Mucosa of rectum (tissue), 2 donors: ENCODE data around the gene CASTOR1.

Source experiments
- H3K27ac ChIP-seq, 2 donors: one replicate each; pipeline ENCODE4 v1.7.0; 2013; ENCODE audit warnings: inconsistent platforms in 2 of 2, low read depth in 2 of 2, low read length in 2 of 2
- H3K27me3 ChIP-seq, 2 donors: one replicate each; pipeline ENCODE4 v1.7.0; 2013; ENCODE audit warnings: low read length in 2 of 2; ENCODE audit not compliant: control insufficient read depth in 2 of 2, insufficient read depth in 2 of 2
- H3K36me3 ChIP-seq, 2 donors: one replicate each; pipeline ENCODE4 v1.7.0; 2013; ENCODE audit warnings: low read length in 2 of 2; ENCODE audit not compliant: control insufficient read depth in 2 of 2, insufficient read depth in 2 of 2
- H3K4me1 ChIP-seq, 2 donors: one replicate each; pipeline ENCODE4 v1.7.0; 2013; ENCODE audit warnings: low read length in 2 of 2, mild to moderate bottlenecking in 1 of 2; ENCODE audit not compliant: control insufficient read depth in 2 of 2, insufficient read depth in 2 of 2
- H3K4me3 ChIP-seq, 2 donors: one replicate each; pipeline ENCODE4 v1.7.0; 2013; ENCODE audit warnings: low read length in 2 of 2
- H3K9ac ChIP-seq, 2 donors: one replicate each; pipeline ENCODE4 v1.7.0; 2013; ENCODE audit warnings: low read length in 2 of 2, low read depth in 1 of 2, mild to moderate bottlenecking in 1 of 2
- H3K9me3 ChIP-seq, 2 donors: one replicate each; pipeline ENCODE4 v1.7.0; 2013; ENCODE audit warnings: low read length in 2 of 2; ENCODE audit not compliant: control insufficient read depth in 2 of 2
- donor health status: healthy.
- donor health status: Normal muscosa, but diverticular disease.

Gene CASTOR1

GRCh38 chr22:30240541-30241417 is 48.5 kb downstream of the CASTOR1 start:
- H3K36me3 ChIP-seq = peaks cover 7 to 11% of the 10 kb centered on the region in 2 donors
- H3K9me3 ChIP-seq = no peaks in the 10 kb centered on the region
- H3K4me3 ChIP-seq = no peak overlapping the region
- H3K9ac ChIP-seq = no peak overlapping the region
- H3K27ac ChIP-seq = no peak overlapping the region
- H3K4me1 ChIP-seq = peaks cover 4 to 6% of the 10 kb centered on the region in 2 donors
- H3K27me3 ChIP-seq = no peaks in the 10 kb centered on the region

GRCh38 chr22:30239488-30240405 is 49.6 kb downstream of the CASTOR1 start:
- Histone ChIP-seq H3K4me3 (no peak overlapping the region), H3K36me3 (peaks cover 7 to 11% of the 10 kb centered on the region in 2 donors), H3K9ac (no peak overlapping the region), H3K27ac (no peak overlapping the region), H3K9me3 (no peaks in the 10 kb centered on the region), H3K4me1 (peaks cover 4 to 6% of the 10 kb centered on the region in 2 donors), H3K27me3 (no peaks in the 10 kb centered on the region)

GRCh38 chr22:30238661-30239487 is 50.4 kb downstream of the CASTOR1 start:
- no peaks in the 10 kb centered on the region for H3K9me3 ChIP-seq
- H3K9ac ChIP-seq = no peak overlapping the region
- no peak overlapping the region for H3K27ac ChIP-seq
- H3K36me3 ChIP-seq = peaks cover 3 to 11% of the 10 kb centered on the region in 2 donors
- peaks cover 4 to 6% of the 10 kb centered on the region in 2 donors for H3K4me1 ChIP-seq
- H3K27me3 ChIP-seq = no peaks in the 10 kb centered on the region
- no peak overlapping the region for H3K4me3 ChIP-seq

DNA sequence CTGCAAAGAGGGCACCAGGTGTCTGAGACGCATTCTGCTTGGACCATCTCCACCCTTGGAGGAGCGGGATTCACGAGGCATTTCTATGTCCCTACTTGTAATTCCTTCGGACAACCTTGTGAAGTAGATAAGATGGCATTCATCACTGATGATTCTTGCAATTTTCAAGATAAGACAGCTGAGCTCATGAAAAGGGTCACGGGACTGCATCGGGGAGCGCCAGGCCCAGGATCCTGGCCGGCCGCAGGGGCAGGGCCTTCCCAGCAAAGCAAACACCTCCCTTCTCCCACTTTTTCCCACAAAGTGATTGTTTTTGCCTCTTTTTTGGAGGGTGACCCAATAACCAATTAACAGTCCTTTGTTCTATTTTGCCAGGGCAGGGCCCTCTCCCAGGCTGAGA is 51.2 kb downstream of the CASTOR1 start:
- H3K9ac ChIP-seq = no peak overlapping the region
- no peaks in the 10 kb centered on the region for H3K27me3 ChIP-seq
- H3K27ac ChIP-seq = no peak overlapping the region
- no peaks in the 10 kb centered on the region for H3K9me3 ChIP-seq
- peaks cover 4 to 6% of the 10 kb centered on the region in 2 donors for H3K4me1 ChIP-seq
- H3K36me3 ChIP-seq = peaks cover 0 to 9% of the 10 kb centered on the region in 2 donors
- no peak overlapping the region for H3K4me3 ChIP-seq

GRCh38 chr22:30236875-30237274 is 52.4 kb downstream of the CASTOR1 start:
- H3K4me1 ChIP-seq = peaks cover 4 to 6% of the 10 kb centered on the region in 2 donors
- no peaks in the 10 kb centered on the region for H3K36me3 ChIP-seq
- no peaks in the 10 kb centered on the region for H3K9me3 ChIP-seq
- H3K9ac ChIP-seq = no peak overlapping the region
- no peaks in the 10 kb centered on the region for H3K27me3 ChIP-seq
- no peak overlapping the region for H3K4me3 ChIP-seq
- no peak overlapping the region for H3K27ac ChIP-seq

- H3K9me3 ChIP-seq = no peaks in the 10 kb centered on the region
- H3K9ac ChIP-seq = no peak overlapping the region
- peaks cover 4 to 6% of the 10 kb centered on the region in 2 donors for H3K4me1 ChIP-seq
- H3K36me3 ChIP-seq = no peaks in the 10 kb centered on the region
- H3K27ac ChIP-seq = no peak overlapping the region
- H3K27me3 ChIP-seq = no peaks in the 10 kb centered on the region
- H3K4me3 ChIP-seq = no peak overlapping the region
Observed at GRCh38 chr22:30235687-30236170, 53.6 kb downstream of the CASTOR1 start.
